Activated naive CD8-positive, alpha-beta T cell (primary cell): ENCODE results near the gene IMMP2L.
"Not testable (repeated sequence)": the region's sequence is repeated elsewhere in the genome, so short reads cannot be mapped to it uniquely, and the experiment has no call there.

ENCODE experiments used
- H3K27ac Mint-ChIP-seq: one replicate; pipeline ENCODE4 v1.8.0; 2021; ENCODE audit warnings: mixed read lengths
- H3K27me3 Mint-ChIP-seq: one replicate; pipeline ENCODE4 v1.8.0; 2021; ENCODE audit warnings: mixed read lengths
- H3K36me3 Mint-ChIP-seq: one replicate; pipeline ENCODE4 v1.8.0; 2021; ENCODE audit warnings: mixed read lengths
- H3K4me1 Mint-ChIP-seq: one replicate; pipeline ENCODE4 v1.8.0; 2021; ENCODE audit warnings: low read depth, mixed read lengths
- H3K4me3 Mint-ChIP-seq: one replicate; pipeline ENCODE4 v1.8.0; 2021; ENCODE audit warnings: mild to moderate bottlenecking, mixed read lengths
- H3K9me3 Mint-ChIP-seq: one replicate; pipeline ENCODE4 v1.8.0; 2021; ENCODE audit warnings: low read depth, mixed read lengths

The IMMP2L gene

DNA sequence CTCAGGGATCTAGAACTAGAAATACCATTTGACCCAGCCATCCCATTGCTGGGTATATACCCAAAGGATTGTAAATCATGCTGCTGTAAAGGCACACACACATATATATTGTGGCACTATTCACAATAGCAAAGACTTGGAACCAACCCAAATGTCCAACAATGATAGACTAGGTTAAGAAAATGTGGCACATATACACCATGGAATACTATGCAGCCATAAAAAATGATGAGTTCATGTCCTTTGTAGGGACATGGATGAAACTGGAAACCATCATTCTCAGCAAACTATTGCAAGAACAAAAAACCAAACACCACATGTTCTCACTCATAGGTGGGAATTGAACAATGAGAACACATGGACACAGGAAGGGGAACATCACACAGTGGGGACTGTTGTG, 56.9 kb downstream of the IMMP2L start:
- not testable (repeated sequence) for H3K4me1 Mint-ChIP-seq

DNA sequence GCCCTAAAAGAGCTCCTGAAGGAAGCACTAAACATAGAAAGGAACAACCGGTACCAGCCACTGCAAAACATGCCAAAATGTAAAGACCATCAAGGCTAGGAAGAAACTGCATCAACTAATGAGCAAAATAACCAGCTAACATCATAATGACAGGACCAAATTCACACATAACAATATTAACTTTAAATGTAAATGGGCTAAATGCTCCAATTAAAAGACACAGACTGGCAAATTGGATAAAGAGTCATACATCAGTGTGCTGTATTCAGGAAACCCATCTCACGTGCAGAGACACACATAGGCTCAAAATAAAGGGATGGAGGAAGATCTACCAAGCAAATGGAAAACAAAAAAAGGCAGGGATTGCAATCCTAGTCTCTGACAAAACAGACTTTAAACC, 60.5 kb downstream of the IMMP2L start:
- not testable (repeated sequence) for H3K27ac Mint-ChIP-seq, H3K9me3 Mint-ChIP-seq, H3K4me3 Mint-ChIP-seq, H3K27me3 Mint-ChIP-seq, H3K36me3 Mint-ChIP-seq
- peaks cover 12% of the 10 kb centered on the region for H3K4me1 Mint-ChIP-seq

More for the DNA sequence above, 56.9 kb downstream of the IMMP2L start:
- H3K27ac Mint-ChIP-seq, H3K4me3 Mint-ChIP-seq, H3K27me3 Mint-ChIP-seq, H3K9me3 Mint-ChIP-seq: not testable (repeated sequence)
- H3K36me3 Mint-ChIP-seq: peaks cover 16% of the 10 kb centered on the region

DNA sequence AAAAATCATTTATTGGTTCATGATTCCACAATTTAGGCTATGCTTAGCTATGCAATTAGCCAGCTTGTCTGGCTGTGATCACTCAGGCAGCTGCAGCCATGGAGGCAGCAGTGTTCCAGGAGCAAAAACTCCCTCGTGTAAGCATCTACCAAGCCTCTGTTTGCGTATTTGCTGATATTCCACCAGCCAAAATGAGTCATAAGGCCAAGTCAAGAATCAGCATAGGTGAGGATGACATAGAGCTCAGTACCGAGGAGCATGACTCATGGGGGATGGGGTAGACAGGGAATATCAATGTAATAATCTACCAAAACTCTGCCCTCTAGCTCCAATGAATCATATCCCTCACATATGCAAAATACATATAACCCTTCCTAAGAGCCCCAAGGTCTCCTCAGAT, 63.3 kb downstream of the IMMP2L start:
- Mint-ChIP-seq H3K27ac (no peak overlapping the region), H3K4me1 (peaks cover 14% of the 10 kb centered on the region), H3K4me3 (no peak overlapping the region), H3K27me3 (no peaks in the 10 kb centered on the region), H3K36me3 (peaks cover 14% of the 10 kb centered on the region), H3K9me3 (no peaks in the 10 kb centered on the region)

DNA sequence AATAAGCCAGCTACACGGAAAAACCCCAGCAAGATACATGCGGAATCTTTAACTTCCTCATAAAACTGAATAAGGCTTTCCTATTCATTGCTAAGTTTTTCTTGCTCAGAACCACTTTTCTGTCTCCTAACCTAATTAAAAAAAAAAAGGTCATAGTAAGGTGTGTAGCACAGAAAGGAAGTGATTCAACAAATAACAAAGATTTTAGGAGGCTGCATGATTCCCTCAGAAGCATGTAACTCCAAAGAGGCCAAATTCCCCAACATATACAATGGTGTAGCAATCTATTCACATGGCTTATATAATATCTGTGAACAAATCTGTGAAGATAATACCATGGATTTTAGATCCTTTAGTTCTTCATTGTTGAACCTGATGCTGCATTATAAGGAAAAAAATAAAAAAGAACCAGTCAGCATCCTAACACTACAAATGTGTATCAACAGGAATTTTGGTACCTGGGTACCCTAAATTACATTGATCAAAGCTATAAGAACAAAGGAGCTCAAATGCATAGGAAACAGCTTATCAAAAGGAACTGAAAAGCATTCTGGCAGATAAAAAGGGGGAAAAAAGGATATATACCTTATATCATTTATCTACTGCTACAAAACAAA, 63.8 kb downstream of the IMMP2L start:
- Mint-ChIP-seq H3K27ac (no peak overlapping the region), H3K27me3 (no peaks in the 10 kb centered on the region), H3K36me3 (peaks cover 14% of the 10 kb centered on the region), H3K9me3 (no peaks in the 10 kb centered on the region), H3K4me1 (peaks cover 14% of the 10 kb centered on the region), H3K4me3 (no peak overlapping the region)

DNA sequence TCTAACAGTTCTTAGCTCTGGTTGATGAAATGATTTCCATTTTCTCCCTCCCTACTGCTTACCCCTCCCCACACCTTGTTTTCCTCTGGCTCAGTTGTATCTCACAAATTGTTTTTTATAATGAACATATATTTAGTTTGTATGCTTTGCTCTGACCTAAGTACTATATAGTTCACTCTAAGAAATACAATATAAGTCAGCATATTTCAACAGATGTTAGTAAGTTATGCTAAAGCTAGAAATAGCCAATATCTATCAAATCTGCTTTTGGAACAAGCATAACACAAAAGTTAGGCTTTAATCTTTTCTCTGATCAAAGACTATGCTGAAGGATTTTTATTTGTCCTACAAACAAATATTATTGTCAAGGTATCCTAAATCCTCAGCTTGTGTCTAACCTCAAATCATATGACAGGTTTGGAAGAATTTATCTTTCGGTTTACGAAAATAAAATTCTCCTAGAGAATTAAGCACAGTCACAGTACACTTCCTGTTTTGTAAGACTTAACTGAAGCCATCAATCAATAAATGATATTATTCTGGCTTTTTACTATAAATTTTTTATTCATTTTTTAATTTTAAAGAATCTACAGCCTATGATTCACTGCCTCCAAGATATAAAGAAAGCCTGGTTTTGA, 67.0 kb downstream of the IMMP2L start:
- no peaks in the 10 kb centered on the region for H3K9me3 Mint-ChIP-seq
- H3K4me1 Mint-ChIP-seq: peaks cover 16% of the 10 kb centered on the region
- no peak overlapping the region for H3K27ac Mint-ChIP-seq
- H3K4me3 Mint-ChIP-seq: no peak overlapping the region
- H3K36me3 Mint-ChIP-seq: peaks cover 9% of the 10 kb centered on the region
- H3K27me3 Mint-ChIP-seq: no peaks in the 10 kb centered on the region

DNA sequence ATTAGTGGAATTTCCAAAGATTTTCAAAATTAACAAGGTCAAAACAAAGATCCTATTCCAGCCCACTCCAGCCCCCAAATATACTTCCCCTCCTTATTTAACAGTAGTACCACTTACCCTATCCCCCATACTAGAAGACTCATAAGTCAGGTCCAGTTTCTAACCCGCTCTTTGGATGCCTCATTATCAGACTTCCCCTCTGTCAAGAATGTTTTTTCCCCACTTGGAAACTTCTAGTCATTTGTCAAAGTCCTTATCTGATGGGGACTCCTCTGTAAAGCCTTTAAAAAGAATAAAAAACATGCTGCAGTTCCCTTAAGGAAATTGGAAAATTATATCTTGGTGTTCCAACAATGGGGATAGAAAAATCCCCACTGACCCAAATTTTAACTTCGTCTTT, 70.1 kb downstream of the IMMP2L start:
- no peaks in the 10 kb centered on the region for H3K9me3 Mint-ChIP-seq
- H3K4me3 Mint-ChIP-seq: no peak overlapping the region
- H3K36me3 Mint-ChIP-seq: peaks cover 6% of the 10 kb centered on the region
- no peaks in the 10 kb centered on the region for H3K27me3 Mint-ChIP-seq
- H3K4me1 Mint-ChIP-seq: peaks cover 4% of the 10 kb centered on the region
- H3K27ac Mint-ChIP-seq: no peak overlapping the region

DNA sequence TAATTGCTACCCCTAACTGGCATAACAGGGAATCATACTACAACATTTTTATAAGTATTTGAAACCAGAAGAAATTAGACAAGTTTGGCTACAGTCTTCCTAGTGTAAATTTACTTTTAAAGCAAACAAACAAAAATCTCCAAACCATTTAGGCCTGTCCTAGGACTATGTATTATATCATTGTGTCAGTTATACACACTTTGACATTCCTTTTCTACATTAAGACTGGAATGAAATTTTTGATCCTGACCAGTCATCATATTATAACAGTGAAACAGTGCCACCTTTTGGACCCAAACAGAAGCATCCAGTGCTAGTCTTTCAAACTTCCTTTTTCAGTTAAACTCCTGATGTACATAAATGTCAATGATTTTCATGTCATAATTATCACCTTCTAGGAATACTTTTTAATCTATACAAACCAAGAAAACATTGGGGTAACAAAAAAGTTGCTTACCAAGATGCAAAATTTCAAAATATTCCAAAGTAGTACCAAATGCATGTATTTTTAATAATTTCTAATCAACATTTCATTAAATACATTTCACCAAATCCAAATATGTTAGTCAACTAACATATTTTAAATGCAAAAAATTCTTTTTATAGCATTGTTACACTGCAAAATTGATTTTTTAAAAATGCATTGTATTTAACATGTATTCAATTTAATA, 75.7 kb downstream of the IMMP2L start:
- no peaks in the 10 kb centered on the region for H3K9me3 Mint-ChIP-seq
- no peak overlapping the region for H3K4me3 Mint-ChIP-seq
- H3K27ac Mint-ChIP-seq: no peak overlapping the region
- no peaks in the 10 kb centered on the region for H3K27me3 Mint-ChIP-seq
- H3K36me3 Mint-ChIP-seq: peaks cover 8% of the 10 kb centered on the region
- H3K4me1 Mint-ChIP-seq: no peaks in the 10 kb centered on the region

DNA sequence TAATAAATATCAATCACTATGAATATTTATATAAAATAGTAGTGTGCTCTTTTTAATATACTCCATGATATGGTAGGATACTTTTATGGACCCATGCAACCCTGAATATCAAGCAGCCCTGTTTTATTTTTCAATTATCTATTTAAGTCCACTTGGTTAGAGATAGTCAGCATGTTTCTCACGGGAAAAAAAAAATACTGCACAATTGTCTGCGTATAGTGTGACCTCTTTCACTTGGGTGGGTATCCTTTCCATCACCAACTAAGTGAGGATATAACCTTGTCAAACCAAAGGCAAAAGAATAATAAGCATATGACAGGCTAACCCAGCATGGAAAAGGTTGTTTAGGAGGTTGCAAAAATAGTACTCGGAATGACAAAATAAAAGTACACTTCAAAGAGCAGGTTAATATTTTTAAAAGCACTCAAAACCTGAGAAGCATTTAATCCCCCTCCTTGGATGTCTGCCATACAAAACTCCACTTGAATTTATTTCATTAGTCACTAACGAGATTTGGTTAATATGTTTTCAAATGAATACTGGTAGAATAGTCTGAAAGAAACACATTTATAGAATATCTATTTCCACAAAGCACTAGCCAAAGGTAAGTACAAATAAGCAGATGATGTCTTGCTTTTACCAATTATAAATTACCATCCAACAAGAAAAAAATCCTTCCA, 76.5 kb downstream of the IMMP2L start:
- H3K27ac Mint-ChIP-seq: no peak overlapping the region
- H3K27me3 Mint-ChIP-seq: no peaks in the 10 kb centered on the region
- no peaks in the 10 kb centered on the region for H3K9me3 Mint-ChIP-seq
- H3K4me3 Mint-ChIP-seq: no peak overlapping the region
- H3K36me3 Mint-ChIP-seq: peaks cover 11% of the 10 kb centered on the region
- no peaks in the 10 kb centered on the region for H3K4me1 Mint-ChIP-seq

DNA sequence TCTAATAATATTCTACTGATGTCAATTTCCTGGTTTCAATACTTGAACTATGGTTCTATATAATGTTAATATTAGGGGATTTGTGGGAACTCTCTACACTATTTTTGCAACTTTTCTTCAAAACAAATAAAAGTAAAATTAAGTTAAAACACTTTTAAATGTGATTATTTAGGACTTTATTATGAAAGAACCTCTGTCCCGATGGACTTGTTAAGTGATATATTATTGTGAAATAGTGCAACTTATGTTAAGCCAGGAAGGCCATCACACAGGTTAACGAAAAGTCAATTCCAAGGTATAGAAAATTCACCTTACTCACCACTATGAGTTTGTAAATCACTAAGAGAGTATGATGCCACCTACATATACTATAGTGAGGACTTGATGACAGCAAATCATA, 79.2 kb downstream of the IMMP2L start:
- no peaks in the 10 kb centered on the region for H3K4me1 Mint-ChIP-seq
- peaks cover 12% of the 10 kb centered on the region for H3K36me3 Mint-ChIP-seq
- H3K9me3 Mint-ChIP-seq: peaks cover 3% of the 10 kb centered on the region
- no peak overlapping the region for H3K4me3 Mint-ChIP-seq
- H3K27me3 Mint-ChIP-seq: no peaks in the 10 kb centered on the region
- no peak overlapping the region for H3K27ac Mint-ChIP-seq

DNA sequence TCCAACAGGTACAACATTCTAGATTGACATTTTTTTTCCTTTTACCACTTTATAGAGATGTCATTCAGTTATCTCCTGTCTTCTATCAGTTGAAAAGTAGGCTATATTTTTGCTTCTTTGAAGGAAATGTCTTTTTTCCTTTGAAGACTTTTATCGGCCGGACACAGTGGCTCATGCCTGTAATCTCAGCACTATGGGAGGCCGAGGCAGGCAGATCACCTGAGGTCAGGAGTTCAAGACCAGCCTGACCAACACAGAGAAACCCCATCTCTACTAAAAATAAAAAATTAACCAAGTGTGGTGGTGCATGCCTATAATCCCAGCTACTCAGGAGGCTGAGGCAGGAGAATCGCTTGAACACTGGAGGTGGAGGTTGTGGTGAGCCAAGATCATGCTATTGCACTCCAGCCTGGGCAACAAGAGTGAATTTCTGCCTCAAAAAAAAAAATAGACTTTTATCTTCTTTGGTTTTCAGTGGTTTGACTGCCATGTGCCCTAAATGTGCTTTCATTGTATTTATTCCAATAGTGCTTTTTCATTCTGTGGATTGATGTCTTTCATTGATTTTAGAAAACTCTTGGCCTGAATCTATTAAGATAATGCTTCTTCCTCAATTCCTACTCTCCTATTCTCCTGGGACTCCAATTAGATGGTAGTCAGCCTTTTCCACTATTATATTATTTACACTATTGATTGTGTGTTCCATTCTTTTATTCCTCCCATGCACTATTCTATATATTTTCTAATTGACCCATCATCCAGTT, 84.6 kb downstream of the IMMP2L start:
- H3K36me3 Mint-ChIP-seq: peaks cover 21% of the 10 kb centered on the region
- H3K27me3 Mint-ChIP-seq: no peaks in the 10 kb centered on the region
- H3K4me1 Mint-ChIP-seq: no peaks in the 10 kb centered on the region
- H3K27ac Mint-ChIP-seq: no peak overlapping the region
- peaks cover 7% of the 10 kb centered on the region for H3K9me3 Mint-ChIP-seq
- no peak overlapping the region for H3K4me3 Mint-ChIP-seq

DNA sequence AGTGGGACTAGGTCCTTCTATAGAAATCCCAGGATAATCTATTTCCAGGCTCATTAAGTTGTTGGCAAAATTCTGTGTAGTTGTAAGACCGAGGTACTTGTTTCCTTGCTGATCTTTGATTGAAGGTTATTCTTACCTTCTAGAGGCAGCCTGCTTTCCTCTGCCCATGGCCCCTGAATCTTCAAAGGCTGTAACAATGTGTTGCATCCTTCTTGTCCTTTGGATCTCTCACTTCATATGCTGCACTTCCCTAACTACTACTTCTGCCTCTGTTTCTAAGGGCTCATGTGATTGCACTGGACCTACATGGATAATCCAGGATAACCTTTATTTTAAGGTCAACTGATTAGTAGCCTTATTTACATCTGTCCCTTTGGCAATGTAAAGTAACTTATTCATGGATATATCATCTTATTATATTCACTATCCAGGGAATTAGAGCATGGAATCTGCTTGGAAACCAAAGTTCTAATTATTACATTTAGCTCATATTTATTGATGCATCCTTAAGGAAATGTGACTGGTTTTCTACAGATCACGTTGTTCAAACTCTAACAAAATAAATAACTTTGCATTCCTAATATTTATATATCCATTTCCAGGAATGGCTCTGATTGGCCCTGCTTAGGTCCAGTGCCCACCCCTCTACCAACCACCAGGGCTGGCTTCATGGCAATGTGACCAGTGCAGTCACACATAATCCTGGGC, 85.6 kb downstream of the IMMP2L start:
- Mint-ChIP-seq H3K4me1 (no peaks in the 10 kb centered on the region), H3K4me3 (no peak overlapping the region), H3K27ac (no peak overlapping the region), H3K9me3 (peaks cover 7% of the 10 kb centered on the region), H3K27me3 (no peaks in the 10 kb centered on the region), H3K36me3 (peaks cover 17% of the 10 kb centered on the region)

DNA sequence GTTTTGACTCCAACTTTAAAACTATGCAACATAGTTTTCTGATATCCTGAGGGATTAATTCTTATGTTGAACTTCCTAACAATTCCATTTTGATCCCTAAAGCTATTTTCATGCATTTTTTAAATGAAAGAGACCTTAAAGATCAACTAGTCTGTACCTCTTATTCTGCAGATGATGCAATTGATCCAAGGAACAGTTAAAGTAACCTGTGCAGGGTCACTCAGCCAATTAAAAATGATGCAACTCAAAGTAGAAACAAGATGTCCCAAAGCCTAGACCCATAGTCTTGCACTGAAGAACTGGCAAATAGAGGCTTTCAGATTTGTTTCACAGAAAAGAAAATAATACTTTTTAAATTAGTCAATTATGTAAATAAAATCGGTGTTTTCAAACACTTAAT, 86.3 kb downstream of the IMMP2L start:
- Mint-ChIP-seq H3K4me3 (no peak overlapping the region), H3K4me1 (no peaks in the 10 kb centered on the region), H3K9me3 (peaks cover 7% of the 10 kb centered on the region), H3K27ac (no peak overlapping the region), H3K27me3 (no peaks in the 10 kb centered on the region), H3K36me3 (peaks cover 18% of the 10 kb centered on the region)

DNA sequence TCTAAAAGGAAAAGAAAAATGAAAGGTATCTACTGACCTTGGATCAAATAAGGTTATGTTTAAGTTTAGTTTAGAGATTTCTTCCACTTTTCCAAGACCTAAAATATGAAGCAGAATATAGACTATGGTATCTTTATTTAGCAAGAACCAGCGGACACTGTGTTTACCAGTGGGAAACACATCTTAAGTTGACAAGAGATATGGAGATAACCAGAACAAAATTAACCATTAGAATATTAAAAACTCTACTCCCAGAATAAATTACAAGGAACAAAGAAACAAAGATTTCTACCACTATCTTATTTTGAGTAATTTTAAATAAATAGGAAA, 86.9 kb downstream of the IMMP2L start:
- H3K4me1 Mint-ChIP-seq: no peaks in the 10 kb centered on the region
- H3K36me3 Mint-ChIP-seq: peaks cover 17% of the 10 kb centered on the region
- H3K27ac Mint-ChIP-seq: no peak overlapping the region
- peaks cover 7% of the 10 kb centered on the region for H3K9me3 Mint-ChIP-seq
- no peak overlapping the region for H3K4me3 Mint-ChIP-seq
- no peaks in the 10 kb centered on the region for H3K27me3 Mint-ChIP-seq

DNA sequence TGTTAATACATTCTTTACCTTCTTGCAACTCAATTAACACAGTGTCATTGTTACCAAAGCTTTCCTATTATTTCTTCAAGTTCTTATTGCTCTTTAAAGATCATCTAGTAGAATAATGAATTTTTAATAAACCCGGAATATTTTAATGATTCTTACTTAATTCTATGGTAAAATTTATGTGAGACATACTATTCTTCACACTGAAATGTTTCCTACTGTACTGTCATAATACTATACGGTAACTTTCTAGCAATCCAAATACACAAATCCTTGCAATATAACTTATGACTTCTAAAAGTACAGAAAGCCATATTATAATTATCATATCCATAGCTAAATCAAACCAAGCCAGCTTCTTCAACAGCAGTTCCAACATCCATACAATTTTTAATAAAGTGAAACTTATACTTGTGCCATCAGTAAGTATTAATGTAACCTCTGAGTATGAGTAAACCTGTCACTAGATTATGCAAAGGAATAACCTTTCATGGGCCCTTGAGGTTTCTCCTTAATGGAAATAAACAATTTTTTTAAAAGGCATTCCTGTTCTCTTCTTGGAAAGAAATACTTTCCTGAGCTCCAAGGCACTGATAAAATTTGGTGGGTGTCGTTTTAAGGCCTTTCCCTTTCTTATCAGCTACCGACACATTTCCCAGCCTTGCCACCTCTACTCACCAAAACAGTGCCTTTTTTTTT, 87.4 kb downstream of the IMMP2L start:
- H3K4me1 Mint-ChIP-seq: no peaks in the 10 kb centered on the region
- H3K27ac Mint-ChIP-seq: no peak overlapping the region
- H3K36me3 Mint-ChIP-seq: peaks cover 17% of the 10 kb centered on the region
- peaks cover 7% of the 10 kb centered on the region for H3K9me3 Mint-ChIP-seq
- no peaks in the 10 kb centered on the region for H3K27me3 Mint-ChIP-seq
- H3K4me3 Mint-ChIP-seq: no peak overlapping the region
